Stimulated activated naive CD8-positive, alpha-beta T cell treated with anti-CD3 and anti-CD28 coated beads, Interleukin-15, Interleukin-2, amounts not matched to agents 100 ng/mL and 50 ng/mL, for 24 hours (primary cell): ENCODE measurements around the gene CISD2.
"Not testable (repeated sequence)": the region's sequence is repeated elsewhere in the genome, so short reads cannot be mapped to it uniquely, and the experiment has no call there.

ENCODE experiments used
- H3K27ac Mint-ChIP-seq: one replicate; pipeline ENCODE4 v1.8.0; 2021; ENCODE audit warnings: mild to moderate bottlenecking, mixed read lengths
- H3K27me3 Mint-ChIP-seq: one replicate; pipeline ENCODE4 v1.8.0; 2021; ENCODE audit warnings: mixed read lengths
- H3K36me3 Mint-ChIP-seq: one replicate; pipeline ENCODE4 v1.8.0; 2021; ENCODE audit warnings: low read depth, mixed read lengths
- H3K4me1 Mint-ChIP-seq: one replicate; pipeline ENCODE4 v1.8.0; 2021; ENCODE audit warnings: low read depth, mixed read lengths
- H3K4me3 Mint-ChIP-seq: one replicate; pipeline ENCODE4 v1.8.0; 2021; ENCODE audit warnings: mild to moderate bottlenecking, mixed read lengths
- H3K9me3 Mint-ChIP-seq: one replicate; pipeline ENCODE4 v1.8.0; 2021; ENCODE audit warnings: mixed read lengths

The CISD2 gene

DNA sequence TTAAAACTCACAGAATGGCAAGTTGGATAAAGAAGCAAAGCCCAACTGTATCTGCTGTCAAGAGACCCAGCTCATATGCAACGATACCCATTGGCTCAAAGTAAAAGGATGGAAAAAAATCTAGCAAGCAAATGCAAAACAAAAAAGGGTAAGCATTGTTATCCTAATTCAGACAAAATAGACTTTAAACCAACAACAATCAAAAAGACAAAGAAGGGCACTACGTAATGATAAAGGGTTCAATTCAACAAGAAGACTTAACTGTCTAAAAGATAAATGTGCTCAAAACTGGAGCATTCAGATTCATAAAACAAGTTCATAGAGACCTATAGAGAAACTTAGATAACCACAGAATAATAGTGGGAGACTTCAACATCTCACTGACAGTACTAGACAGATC, 69.3 kb downstream of the CISD2 start:
- not testable (repeated sequence) for H3K36me3 Mint-ChIP-seq, H3K27ac Mint-ChIP-seq, H3K9me3 Mint-ChIP-seq, H3K4me3 Mint-ChIP-seq, H3K27me3 Mint-ChIP-seq, H3K4me1 Mint-ChIP-seq
